ENCODE measurements around the gene PRKD2. TPM values are rescaled to one million over a fixed set of nuclear protein-coding genes. Genes with fewer than 3 reads are reported as not detected.

Gene PRKD2
- total RNA-seq, 1 donor, result 9.7 TPM

DNA sequence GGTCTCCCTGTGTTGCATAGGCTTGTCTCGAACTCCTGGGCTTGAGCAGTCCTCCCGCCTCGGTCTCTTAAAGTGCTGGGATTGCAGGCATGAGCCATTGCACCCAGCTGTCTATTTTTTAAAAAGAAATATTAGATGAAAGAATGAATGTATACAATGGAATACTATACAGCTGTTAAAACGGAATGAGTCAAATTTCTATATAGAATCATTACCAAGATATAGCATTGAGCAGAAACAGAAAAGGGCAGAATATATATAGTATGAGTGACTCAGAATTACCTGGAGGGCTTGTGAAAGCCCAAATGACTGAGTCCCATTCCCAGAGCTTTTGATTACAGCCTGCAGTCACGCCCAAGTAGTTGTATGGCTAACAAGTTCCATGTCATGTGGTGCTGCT, 60.4 kb downstream of the PRKD2 start:
- TF ChIP-seq, protein P1, sequence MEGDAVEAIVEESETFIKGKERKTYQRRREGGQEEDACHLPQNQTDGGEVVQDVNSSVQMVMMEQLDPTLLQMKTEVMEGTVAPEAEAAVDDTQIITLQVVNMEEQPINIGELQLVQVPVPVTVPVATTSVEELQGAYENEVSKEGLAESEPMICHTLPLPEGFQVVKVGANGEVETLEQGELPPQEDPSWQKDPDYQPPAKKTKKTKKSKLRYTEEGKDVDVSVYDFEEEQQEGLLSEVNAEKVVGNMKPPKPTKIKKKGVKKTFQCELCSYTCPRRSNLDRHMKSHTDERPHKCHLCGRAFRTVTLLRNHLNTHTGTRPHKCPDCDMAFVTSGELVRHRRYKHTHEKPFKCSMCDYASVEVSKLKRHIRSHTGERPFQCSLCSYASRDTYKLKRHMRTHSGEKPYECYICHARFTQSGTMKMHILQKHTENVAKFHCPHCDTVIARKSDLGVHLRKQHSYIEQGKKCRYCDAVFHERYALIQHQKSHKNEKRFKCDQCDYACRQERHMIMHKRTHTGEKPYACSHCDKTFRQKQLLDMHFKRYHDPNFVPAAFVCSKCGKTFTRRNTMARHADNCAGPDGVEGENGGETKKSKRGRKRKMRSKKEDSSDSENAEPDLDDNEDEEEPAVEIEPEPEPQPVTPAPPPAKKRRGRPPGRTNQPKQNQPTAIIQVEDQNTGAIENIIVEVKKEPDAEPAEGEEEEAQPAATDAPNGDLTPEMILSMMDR (IDR thresholded peaks at IDR 0.05; ENCODE audit: insufficient read depth, low read length), result no peak
- H3K4me3 ChIP-seq (ENCODE audit: low read depth, low read length), result no peak overlapping the region
- no peak for DNase-seq (ENCODE audit: low read depth)

DNA sequence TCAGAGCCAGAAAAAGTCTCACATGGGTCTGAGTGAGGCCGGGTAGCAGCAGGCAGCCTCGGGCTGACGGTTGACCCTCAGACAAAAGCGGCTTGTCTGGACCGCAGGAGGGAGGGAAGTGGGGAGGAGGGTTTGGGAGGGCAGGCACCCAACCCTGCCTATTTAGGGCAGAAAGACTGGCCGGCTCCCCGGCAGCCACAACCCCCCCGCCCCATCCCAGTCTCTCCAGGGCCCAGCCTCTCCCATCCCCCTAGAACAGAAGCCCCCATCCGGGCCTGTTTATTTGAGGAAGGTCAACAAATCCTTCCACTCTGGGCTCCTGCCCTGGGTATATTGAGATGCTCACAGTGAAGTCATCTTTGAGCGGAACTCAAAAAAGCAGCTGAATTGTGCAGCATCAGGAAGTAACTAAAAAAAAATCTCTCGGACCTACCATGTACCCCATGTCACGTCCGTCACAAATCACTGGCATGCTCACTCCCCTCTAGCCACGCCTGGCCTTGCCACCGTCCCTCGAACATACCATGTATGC, 62.2 kb downstream of the PRKD2 start:
- TF ChIP-seq, protein P1 (IDR thresholded peaks at IDR 0.05; ENCODE audit: insufficient read depth, low read length), result no peak
- DNase-seq (ENCODE audit: low read depth), result no peak
- H3K4me3 ChIP-seq (ENCODE audit: low read depth, low read length), result no peak overlapping the region

DNA sequence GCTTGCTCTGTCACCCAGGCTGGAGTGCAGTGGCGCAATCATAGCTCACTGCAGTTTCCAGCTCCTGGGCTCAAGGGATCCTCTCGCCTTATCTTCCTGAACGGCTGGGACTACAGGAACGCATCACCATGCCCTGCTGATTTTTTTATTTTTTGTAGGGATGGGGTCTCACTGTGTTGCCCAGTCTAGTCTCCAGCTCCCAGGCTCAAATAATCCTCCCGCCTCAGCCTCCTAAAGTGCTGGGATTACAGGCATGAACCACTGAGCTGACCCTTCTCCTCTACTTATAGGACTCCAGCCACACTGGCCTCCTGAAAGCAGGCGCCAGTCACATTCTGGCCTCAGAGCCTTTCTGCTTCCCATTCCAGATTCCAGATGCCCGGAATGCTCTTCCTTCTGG, 66.5 kb downstream of the PRKD2 start:
- no peak for DNase-seq (ENCODE audit: low read depth)
- no peak overlapping the region for H3K4me3 ChIP-seq (ENCODE audit: low read depth, low read length)
- TF ChIP-seq, protein P1 (IDR thresholded peaks at IDR 0.05; ENCODE audit: insufficient read depth, low read length), result no peak

DNA sequence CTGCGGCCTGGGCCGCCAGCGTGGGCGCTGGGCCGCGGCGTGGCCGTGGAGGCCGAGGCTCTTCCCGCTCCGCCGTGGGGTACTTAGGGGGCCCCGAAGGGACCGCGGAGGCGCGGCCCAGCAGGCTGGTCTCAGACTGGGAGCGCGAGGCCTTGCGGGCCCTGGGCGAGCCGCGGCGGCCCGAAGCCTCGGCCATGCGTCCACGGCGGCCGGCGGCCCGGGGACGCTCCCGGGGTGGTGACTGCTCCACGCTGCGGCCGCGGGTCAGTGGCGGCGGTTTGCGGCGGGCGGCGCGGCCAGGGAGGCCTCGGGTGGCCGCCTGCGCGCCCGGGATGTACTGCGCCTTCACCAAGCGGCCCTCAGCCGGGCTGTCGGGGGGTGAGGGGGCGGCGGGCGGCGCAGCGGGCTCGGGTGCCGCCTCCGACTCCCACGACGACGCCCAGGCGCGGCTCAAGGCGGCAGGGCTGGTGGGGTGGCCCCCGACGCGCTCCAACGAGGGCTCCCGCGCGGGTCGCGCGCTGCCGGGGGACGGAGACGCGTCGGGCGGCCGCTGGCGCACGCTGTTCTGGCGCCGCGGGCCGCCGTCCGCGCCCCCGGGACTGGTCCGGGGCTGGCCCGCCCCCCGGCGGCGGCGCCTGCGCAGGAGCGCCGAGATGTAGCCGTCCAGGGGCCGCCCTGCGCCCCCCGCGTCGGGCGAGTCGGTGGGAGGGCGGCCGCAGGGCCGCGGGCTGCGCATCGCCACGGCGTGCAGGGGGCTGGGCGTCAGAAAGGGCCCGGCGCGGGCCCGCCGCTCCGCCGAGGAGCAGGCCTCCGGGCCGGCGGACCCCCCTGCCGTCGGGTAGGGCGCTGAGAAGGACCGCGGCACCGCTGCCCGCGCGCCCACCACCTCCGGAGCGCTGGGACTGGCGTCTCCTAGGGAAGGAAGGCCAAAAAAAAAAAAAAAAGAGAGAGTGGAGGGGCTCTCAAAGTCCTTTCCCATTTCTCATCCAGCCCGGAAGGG, 67.7 kb downstream of the PRKD2 start:
- TF ChIP-seq, protein P1 (IDR thresholded peaks at IDR 0.05; ENCODE audit: insufficient read depth, low read length), result no peak
- no peak for DNase-seq (ENCODE audit: low read depth)
- no peak overlapping the region for H3K4me3 ChIP-seq (ENCODE audit: low read depth, low read length)

DNA sequence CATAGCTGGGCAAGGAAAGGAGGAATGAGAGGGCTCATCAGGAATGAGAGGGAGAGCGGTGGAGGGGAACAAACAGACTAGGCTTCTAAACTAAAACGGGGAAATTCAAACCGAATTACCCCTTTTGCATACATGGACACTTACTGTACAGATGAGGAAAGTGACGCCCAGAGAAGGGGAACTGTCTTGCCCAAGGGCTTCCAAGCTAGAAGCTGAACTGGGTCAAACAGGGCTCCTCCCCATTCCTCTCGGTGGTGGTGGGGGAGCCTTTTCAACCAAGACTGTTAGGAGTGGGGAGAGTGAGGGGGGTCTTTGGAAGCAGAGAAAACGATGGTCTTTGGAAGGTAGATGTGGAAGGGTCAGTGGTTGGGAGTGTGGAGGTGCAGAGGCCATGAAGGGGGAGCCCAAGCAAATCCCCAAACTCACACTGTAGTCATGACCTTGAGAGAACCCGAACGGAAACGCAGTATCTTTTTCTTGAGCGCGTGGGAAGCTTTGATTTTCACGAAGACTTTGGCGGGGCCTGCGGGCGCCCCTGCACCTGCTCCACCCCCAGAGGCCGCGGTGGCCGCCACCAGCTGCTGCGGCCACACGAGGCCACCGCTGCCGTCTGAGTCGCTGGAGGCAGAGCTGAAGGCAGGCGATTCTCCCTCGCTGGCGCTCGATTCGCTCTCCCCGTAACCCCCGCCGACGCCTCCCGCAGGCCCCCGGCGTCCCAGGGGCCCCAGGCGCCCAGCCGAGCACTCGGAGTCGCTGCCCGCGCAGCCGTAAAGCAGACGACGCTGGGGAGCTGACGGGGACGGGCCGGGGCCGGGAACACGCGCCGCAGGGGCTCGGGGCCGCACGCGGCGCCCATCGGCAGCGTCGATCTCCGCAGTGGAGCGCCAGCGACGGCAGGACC, 68.6 kb downstream of the PRKD2 start:
- no peak overlapping the region for H3K4me3 ChIP-seq (ENCODE audit: low read depth, low read length)
- no peak for DNase-seq (ENCODE audit: low read depth)
- TF ChIP-seq, protein P1 (IDR thresholded peaks at IDR 0.05; ENCODE audit: insufficient read depth, low read length), result no peak

DNA sequence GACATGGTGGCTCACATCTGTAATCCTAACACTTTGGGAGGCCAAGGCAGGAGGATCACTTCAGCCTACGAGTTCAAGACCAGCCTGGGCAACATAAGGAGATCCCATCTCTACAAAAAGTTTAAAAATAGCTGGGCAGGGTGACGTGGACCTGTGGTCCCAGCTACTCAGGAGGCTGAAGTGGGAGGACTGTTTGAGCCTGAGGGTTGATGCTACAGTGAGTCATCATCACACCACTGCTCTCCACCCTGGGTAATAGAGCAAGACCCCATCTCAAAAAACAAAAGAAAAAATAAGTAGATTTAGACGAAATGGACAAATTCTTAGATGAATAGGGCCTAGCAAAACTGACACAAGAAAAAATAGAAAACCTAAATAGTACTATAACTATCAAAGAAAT, 70.5 kb downstream of the PRKD2 start:
- no peak overlapping the region for H3K4me3 ChIP-seq (ENCODE audit: low read depth, low read length)
- no peak for DNase-seq (ENCODE audit: low read depth)
- TF ChIP-seq, protein P1 (IDR thresholded peaks at IDR 0.05; ENCODE audit: insufficient read depth, low read length), result no peak
